ENCODE measurements around the gene NPC1. TPM values are rescaled to one million over a fixed set of nuclear protein-coding genes. Genes with fewer than 3 reads are reported as not detected.

Gene NPC1
- total and polyA plus RNA-seq, 2 donors (not counting 1 experiment from before 2014, with no cell fraction given) = 36.0 to 204 TPM

DNA sequence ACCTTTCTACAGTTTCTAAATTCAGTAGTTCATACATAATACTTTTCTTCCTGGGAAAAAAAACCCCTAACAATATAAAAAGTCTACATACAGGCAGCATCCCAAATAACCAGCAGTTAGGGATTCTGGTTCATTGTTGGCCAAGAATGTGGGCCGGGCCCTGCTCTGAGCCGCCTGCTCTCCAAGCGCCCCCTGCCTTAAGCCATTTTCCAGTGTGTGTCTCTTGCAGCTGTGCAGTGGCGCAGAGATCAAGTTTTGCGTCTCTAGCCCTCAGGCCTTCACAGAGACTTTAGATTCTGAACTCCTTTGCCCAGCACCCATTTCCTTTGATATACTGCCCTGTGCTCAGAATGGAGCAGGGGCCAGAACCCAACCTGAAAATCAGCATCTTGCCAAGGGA lies 50.1 kb downstream of the NPC1 start:
- H3K36me3 ChIP-seq (ENCODE audit: control insufficient read depth, insufficient read depth, low read length) = peaks cover 22% of the 10 kb centered on the region
- H3K9ac ChIP-seq (ENCODE audit: insufficient read depth, low read length) = no peak overlapping the region
- no peaks in the 10 kb centered on the region for H3K79me2 ChIP-seq (ENCODE audit: control insufficient read depth, insufficient read depth, low read length)
- no peak for DNase-seq (ENCODE audit: low read depth in 2 of 2)
- TF ChIP-seq EZH2 (IDR thresholded peaks at IDR 0.05; ENCODE audit: low read length, missing control alignments) = no peak
- TF ChIP-seq, protein P1, sequence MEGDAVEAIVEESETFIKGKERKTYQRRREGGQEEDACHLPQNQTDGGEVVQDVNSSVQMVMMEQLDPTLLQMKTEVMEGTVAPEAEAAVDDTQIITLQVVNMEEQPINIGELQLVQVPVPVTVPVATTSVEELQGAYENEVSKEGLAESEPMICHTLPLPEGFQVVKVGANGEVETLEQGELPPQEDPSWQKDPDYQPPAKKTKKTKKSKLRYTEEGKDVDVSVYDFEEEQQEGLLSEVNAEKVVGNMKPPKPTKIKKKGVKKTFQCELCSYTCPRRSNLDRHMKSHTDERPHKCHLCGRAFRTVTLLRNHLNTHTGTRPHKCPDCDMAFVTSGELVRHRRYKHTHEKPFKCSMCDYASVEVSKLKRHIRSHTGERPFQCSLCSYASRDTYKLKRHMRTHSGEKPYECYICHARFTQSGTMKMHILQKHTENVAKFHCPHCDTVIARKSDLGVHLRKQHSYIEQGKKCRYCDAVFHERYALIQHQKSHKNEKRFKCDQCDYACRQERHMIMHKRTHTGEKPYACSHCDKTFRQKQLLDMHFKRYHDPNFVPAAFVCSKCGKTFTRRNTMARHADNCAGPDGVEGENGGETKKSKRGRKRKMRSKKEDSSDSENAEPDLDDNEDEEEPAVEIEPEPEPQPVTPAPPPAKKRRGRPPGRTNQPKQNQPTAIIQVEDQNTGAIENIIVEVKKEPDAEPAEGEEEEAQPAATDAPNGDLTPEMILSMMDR (conservative IDR thresholded peaks at IDR 0.05 in 1 of 2, IDR thresholded peaks at IDR 0.05 in 1 of 2; ENCODE audit: low read depth in 1 of 2, low read length in 2 of 2) = no peak
- H2AFZ ChIP-seq (ENCODE audit: low read length) = no peak overlapping the region
- H3K9me3 ChIP-seq (ENCODE audit: control insufficient read depth, insufficient read depth, low read depth, low read length) = no peaks in the 10 kb centered on the region
- no peaks in the 10 kb centered on the region for H4K20me1 ChIP-seq (ENCODE audit: control insufficient read depth, extremely low read depth, insufficient read depth, low read length)
- H3K4me1 ChIP-seq (ENCODE audit: control insufficient read depth, extremely low read depth, insufficient read depth, low read length) = no peaks in the 10 kb centered on the region
- no peak overlapping the region for H3K27ac ChIP-seq (ENCODE audit: insufficient read depth, low read length)
- H3K27me3 ChIP-seq (ENCODE audit: control insufficient read depth, insufficient read depth, low read length) = no peaks in the 10 kb centered on the region
- H3K4me2 ChIP-seq (ENCODE audit: extremely low read depth, insufficient read depth, low read length) = no peak overlapping the region
- no peak overlapping the region for H3K4me3 ChIP-seq (replicated peaks in 1 of 4; ENCODE audit: control extremely low read depth in 1 of 4, insufficient read depth in 1 of 4, low read depth in 3 of 4, low read length in 4 of 4)

DNA sequence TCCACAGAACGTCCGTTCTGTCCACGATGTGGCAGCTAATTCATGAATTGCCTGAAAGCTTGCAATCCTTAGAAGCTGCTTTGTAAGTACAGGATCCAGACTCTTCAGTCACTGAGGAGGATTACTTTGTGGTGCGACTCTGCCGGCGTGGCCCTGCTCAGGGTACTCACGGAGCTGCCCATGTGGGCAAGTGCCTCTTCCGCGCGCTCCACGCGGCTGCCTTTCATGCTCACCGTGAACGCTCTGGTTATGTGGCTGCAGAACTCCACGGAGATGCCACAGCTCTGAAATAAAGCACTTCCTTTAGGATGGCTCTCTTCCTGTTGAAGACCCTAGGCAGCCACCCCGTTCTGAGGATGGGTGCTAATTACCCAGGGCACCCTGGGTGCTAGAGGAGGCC lies 52.0 kb downstream of the NPC1 start:
- no peak for TF ChIP-seq EZH2 (IDR thresholded peaks at IDR 0.05; ENCODE audit: low read length, missing control alignments)
- TF ChIP-seq, protein P1 (conservative IDR thresholded peaks at IDR 0.05 in 1 of 2, IDR thresholded peaks at IDR 0.05 in 1 of 2; ENCODE audit: low read depth in 1 of 2, low read length in 2 of 2) = no peak
- Histone ChIP-seq H3K79me2 (ENCODE audit: control insufficient read depth, insufficient read depth, low read length) (no peaks in the 10 kb centered on the region), H2AFZ (ENCODE audit: low read length) (no peak overlapping the region), H3K4me1 (ENCODE audit: control insufficient read depth, extremely low read depth, insufficient read depth, low read length) (peaks cover 3% of the 10 kb centered on the region), H3K27me3 (ENCODE audit: control insufficient read depth, insufficient read depth, low read length) (no peaks in the 10 kb centered on the region), H3K9ac (ENCODE audit: insufficient read depth, low read length) (no peak overlapping the region), H3K4me3 (replicated peaks in 1 of 4; ENCODE audit: control extremely low read depth in 1 of 4, insufficient read depth in 1 of 4, low read depth in 3 of 4, low read length in 4 of 4) (no peak overlapping the region), H3K36me3 (ENCODE audit: control insufficient read depth, insufficient read depth, low read length) (peaks cover 29% of the 10 kb centered on the region), H4K20me1 (ENCODE audit: control insufficient read depth, extremely low read depth, insufficient read depth, low read length) (no peaks in the 10 kb centered on the region), H3K27ac (ENCODE audit: insufficient read depth, low read length) (no peak overlapping the region), H3K9me3 (ENCODE audit: control insufficient read depth, insufficient read depth, low read depth, low read length) (no peaks in the 10 kb centered on the region), H3K4me2 (ENCODE audit: extremely low read depth, insufficient read depth, low read length) (no peak overlapping the region)
- DNase-seq (ENCODE audit: low read depth in 2 of 2) = no peak

DNA sequence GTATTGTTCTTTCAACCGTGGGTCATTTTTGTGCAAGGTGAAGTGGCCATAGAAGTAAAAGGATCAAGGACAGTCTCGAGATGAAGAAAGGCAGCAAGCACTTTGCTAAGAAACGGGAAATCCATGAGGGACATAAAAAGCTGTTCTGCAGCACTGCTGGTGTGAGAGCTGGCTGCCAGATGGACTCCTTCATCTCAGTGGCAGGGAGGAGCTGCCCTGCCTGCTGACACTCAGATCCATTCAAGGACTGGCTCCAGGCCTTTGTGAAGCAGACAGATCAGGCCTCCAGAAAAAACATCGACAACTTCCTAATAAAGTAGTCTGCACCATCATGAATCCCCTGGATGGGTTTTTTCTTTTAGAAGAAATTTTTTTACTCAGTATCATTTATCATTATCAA lies 53.5 kb downstream of the NPC1 start:
- no peak for DNase-seq (ENCODE audit: low read depth in 2 of 2)

More for the DNA sequence above, 53.5 kb downstream of the NPC1 start:
- Histone ChIP-seq H2AFZ (ENCODE audit: low read length) (no peak overlapping the region), H3K9me3 (ENCODE audit: control insufficient read depth, insufficient read depth, low read depth, low read length) (no peaks in the 10 kb centered on the region), H3K27me3 (ENCODE audit: control insufficient read depth, insufficient read depth, low read length) (no peaks in the 10 kb centered on the region), H3K36me3 (ENCODE audit: control insufficient read depth, insufficient read depth, low read length) (peaks cover 29% of the 10 kb centered on the region), H3K4me2 (ENCODE audit: extremely low read depth, insufficient read depth, low read length) (no peak overlapping the region), H3K4me1 (ENCODE audit: control insufficient read depth, extremely low read depth, insufficient read depth, low read length) (peaks cover 6% of the 10 kb centered on the region), H3K9ac (ENCODE audit: insufficient read depth, low read length) (no peak overlapping the region), H4K20me1 (ENCODE audit: control insufficient read depth, extremely low read depth, insufficient read depth, low read length) (no peaks in the 10 kb centered on the region), H3K4me3 (replicated peaks in 1 of 4; ENCODE audit: control extremely low read depth in 1 of 4, insufficient read depth in 1 of 4, low read depth in 3 of 4, low read length in 4 of 4) (no peak overlapping the region), H3K79me2 (ENCODE audit: control insufficient read depth, insufficient read depth, low read length) (no peaks in the 10 kb centered on the region), H3K27ac (ENCODE audit: insufficient read depth, low read length) (no peak overlapping the region)
- TF ChIP-seq EZH2 (IDR thresholded peaks at IDR 0.05; ENCODE audit: low read length, missing control alignments) = no peak
- TF ChIP-seq, protein P1 (conservative IDR thresholded peaks at IDR 0.05 in 1 of 2, IDR thresholded peaks at IDR 0.05 in 1 of 2; ENCODE audit: low read depth in 1 of 2, low read length in 2 of 2) = no peak

All from fibroblast of lung (primary cell).